Gastrocnemius medialis (tissue), 4 donors: ENCODE data around the gene ADSS1. TPM values are rescaled to one million over a fixed set of nuclear protein-coding genes. Genes with fewer than 3 reads are reported as not detected.
A peak's percentile ranks its signal among the peaks of the same experiment; 100 is the strongest.

Source experiments
- ATAC-seq, 2 donors: fragments of 150-250 bp; one replicate each; pipeline ENCODE4 v1.9.1; 2016
- DNase-seq, 2 donors: peaks; one replicate each; pipeline ENCODE4 v3.0.0-alpha.2; 2019
- H3K27ac ChIP-seq, 4 donors: fragments of 200-600 bp; sonication (generic); 1 replicate in 1 of 4; 2 replicates in 3 of 4; pipeline ENCODE4 v1.5.1; 2016 to 2018; ENCODE audit warnings: mild to moderate bottlenecking in 2 of 4, moderate library complexity in 1 of 4
- H3K27me3 ChIP-seq, 3 donors: fragments of 200-600 bp; sonication (generic) in 2 of 3; 1 replicate in 1 of 3; 2 replicates in 2 of 3; pipeline versions ENCODE4 v1.5.1 to v1.6.0; 2016 to 2019; ENCODE audit warnings: mild to moderate bottlenecking in 1 of 3, moderate library complexity in 1 of 3
- H3K36me3 ChIP-seq, 2 donors: fragments of 200-600 bp; sonication (generic) in 1 of 2; one replicate each; pipeline ENCODE4 v1.5.1; 2017 to 2018
- H3K4me1 ChIP-seq, 2 donors: fragments of 200-600 bp; sonication (generic) in 1 of 2; one replicate each; pipeline ENCODE4 v1.5.1; 2016 to 2017; ENCODE audit warnings: mild to moderate bottlenecking in 2 of 2
- H3K4me3 ChIP-seq, 4 donors: fragments of 200-600 bp; sonication (generic) in 3 of 4; 1 replicate in 1 of 4; 2 replicates in 3 of 4; pipeline ENCODE4 v1.5.1; 2016 to 2019; ENCODE audit warnings: mild to moderate bottlenecking in 2 of 4
- H3K9me3 ChIP-seq, 3 donors: fragments of 200-600 bp; sonication (generic) in 2 of 3; 1 replicate in 1 of 3; 2 replicates in 2 of 3; pipeline ENCODE4 v1.5.1; 2016 to 2019
- POLR2A ChIP-seq, 2 donors: fragments of 450-650 bp; IDR thresholded peaks; one replicate each; pipeline ENCODE4 v1.6.1; 2017; ENCODE audit warnings: antibody characterized with exemption in 2 of 2, mild to moderate bottlenecking in 2 of 2, moderate library complexity in 2 of 2
- in situ Hi-C, 4 donors: fragments of 200-750 bp; cut with MboI; loops; one replicate each; pipeline versions ENCODE4 v1.15.0 to v1.8.0; 2017; ENCODE audit warnings: low sequenced_read_pairs in 4 of 4
- intact Hi-C: fragments of 100-400 bp; cut with DNase I; formaldehyde crosslinking; loops from one replicate; pipeline ENCODE4 v1.15.1; 2023; ENCODE audit warnings: low total_unique reads
- total RNA-seq, 4 donors: library from RNA; depleted of rRNA; stranded (reverse); fragments of >200 nt; gene quantifications; one replicate each; pipeline versions ENCODE4 v1.1.0 to v1.2.3, GENCODE V29; 2016
- TF ChIP-seq, protein P1 (sequence below), 5 experiments: fragments of 450-650 bp in 3 of 5; fragments of 200-600 bp in 2 of 5; sonication (generic) in 2 of 5; IDR thresholded peaks in 4 of 5; conservative IDR thresholded peaks in 1 of 5; 1 replicate in 4 of 5; 2 replicates in 1 of 5; pipeline ENCODE4 v1.5.1; 2016 to 2019; ENCODE audit warnings: antibody characterized with exemption in 5 of 5, mild to moderate bottlenecking in 3 of 5, moderate library complexity in 3 of 5

ADSS1 gene
- total RNA-seq, 4 donors from 2014 or later: 165 to 577 (median 232) TPM

DNA sequence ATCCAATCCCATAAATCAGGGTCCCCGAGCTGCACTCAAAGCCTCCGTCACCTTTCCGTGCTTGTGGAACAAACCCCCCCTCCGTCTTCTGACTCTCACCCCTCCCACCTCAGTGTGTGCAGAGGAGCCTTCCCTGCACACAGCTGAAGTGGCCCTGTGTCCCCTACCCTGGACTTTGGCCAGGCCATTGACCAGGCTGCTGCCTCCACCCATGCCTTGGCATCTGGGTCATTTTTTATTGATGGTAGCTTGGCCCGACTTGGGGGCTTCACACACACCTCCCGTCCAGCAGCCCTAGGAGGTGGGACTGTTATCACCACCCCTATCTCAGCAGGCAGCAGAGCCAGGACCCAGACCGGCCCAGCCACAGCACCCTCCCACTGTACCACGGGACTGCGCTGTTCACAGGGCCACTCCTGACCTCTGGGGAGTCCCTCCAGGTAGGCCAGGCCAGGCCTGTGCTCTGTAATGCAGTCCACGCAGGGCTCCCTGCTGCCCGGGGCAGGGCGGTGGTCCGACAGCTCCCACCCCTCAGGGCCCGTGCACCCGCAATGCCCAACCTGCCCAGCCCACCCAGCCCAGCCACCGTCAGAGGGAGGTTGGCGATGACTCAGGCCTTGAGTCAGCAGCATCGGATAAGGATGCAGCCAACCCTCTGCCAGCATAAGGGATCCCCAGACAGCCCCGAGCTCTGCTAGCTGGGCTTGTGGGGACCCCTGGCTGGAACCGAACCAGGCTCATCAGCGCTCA, 43.8 kb upstream of the ADSS1 start:
- peak overlapping the region; percentile 70 to 80 (median 76) for H3K27ac ChIP-seq
- in situ Hi-C loops: no loop called here
- no peak for DNase-seq
- intact Hi-C loops: no loop called here
- H3K27me3 ChIP-seq: no peaks in the 10 kb centered on the region
- TF ChIP-seq, protein P1, sequence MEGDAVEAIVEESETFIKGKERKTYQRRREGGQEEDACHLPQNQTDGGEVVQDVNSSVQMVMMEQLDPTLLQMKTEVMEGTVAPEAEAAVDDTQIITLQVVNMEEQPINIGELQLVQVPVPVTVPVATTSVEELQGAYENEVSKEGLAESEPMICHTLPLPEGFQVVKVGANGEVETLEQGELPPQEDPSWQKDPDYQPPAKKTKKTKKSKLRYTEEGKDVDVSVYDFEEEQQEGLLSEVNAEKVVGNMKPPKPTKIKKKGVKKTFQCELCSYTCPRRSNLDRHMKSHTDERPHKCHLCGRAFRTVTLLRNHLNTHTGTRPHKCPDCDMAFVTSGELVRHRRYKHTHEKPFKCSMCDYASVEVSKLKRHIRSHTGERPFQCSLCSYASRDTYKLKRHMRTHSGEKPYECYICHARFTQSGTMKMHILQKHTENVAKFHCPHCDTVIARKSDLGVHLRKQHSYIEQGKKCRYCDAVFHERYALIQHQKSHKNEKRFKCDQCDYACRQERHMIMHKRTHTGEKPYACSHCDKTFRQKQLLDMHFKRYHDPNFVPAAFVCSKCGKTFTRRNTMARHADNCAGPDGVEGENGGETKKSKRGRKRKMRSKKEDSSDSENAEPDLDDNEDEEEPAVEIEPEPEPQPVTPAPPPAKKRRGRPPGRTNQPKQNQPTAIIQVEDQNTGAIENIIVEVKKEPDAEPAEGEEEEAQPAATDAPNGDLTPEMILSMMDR (IDR thresholded peaks at IDR 0.05 in 4 of 5, conservative IDR thresholded peaks at IDR 0.05 in 1 of 5): no peak
- TF ChIP-seq POLR2A (IDR thresholded peaks at IDR 0.05): no peak
- H3K36me3 ChIP-seq: no peaks in the 10 kb centered on the region
- no peak for ATAC-seq
- peaks cover 31 to 40% of the 10 kb centered on the region in 2 donors for H3K4me1 ChIP-seq
- no peak overlapping the region for H3K4me3 ChIP-seq
- H3K9me3 ChIP-seq: no peaks in the 10 kb centered on the region

DNA sequence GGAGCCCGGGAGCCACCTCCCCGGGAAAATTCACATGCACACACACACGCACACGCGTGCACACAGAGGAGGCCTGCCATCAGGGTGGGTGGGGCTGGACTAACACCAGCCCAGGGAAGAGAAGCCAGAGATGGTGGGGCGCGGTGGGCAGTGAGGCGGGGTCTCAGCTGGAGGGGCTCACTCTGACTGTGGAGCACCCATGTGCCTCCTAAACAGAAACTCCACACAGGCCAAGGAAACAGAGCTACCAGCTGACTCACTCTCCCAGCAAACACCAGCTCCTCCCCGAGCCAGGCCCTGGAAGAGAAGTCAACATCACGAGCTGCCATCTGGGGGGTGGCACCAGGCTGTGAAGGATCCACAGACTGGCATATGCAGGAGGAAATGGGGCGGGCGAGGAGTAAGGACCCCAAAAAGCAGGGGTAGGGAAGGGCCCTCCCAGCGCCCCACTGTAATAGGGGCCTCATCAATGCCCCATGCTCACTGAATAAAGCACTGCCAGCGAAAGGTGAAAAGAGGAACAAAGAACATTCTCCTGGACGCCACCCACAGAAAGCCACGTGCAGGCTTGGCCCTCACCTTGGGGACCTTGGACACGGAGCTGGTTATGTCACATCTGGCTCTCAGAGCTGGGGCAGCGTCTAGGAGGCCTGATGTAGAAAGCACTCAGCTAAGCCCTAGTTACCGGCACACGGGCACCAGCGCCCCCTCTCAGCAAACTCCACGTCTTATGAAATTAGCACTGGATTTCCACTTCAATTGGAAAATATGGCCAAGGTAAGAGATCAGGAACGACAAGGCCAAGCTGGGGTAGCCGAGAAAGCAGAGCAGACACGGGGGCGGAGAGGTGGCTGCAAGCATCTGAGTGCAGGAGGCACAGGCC, 43.0 kb upstream of the ADSS1 start:
- peaks cover 31 to 40% of the 10 kb centered on the region in 2 donors for H3K4me1 ChIP-seq
- intact Hi-C loops: no loop called here
- H3K36me3 ChIP-seq: no peaks in the 10 kb centered on the region
- in situ Hi-C loops: no loop called here
- H3K27ac ChIP-seq: peak overlapping the region; percentile 70 to 80 (median 76)
- no peak for TF ChIP-seq POLR2A (IDR thresholded peaks at IDR 0.05)
- TF ChIP-seq, protein P1 (IDR thresholded peaks at IDR 0.05 in 4 of 5, conservative IDR thresholded peaks at IDR 0.05 in 1 of 5): no peak
- peak; percentile 57 to 73 for ATAC-seq
- H3K9me3 ChIP-seq: no peaks in the 10 kb centered on the region
- peak; percentile 63 to 65 for DNase-seq
- H3K4me3 ChIP-seq: peak overlapping the region in 1 of 4 donors; percentile 37
- no peaks in the 10 kb centered on the region for H3K27me3 ChIP-seq

DNA sequence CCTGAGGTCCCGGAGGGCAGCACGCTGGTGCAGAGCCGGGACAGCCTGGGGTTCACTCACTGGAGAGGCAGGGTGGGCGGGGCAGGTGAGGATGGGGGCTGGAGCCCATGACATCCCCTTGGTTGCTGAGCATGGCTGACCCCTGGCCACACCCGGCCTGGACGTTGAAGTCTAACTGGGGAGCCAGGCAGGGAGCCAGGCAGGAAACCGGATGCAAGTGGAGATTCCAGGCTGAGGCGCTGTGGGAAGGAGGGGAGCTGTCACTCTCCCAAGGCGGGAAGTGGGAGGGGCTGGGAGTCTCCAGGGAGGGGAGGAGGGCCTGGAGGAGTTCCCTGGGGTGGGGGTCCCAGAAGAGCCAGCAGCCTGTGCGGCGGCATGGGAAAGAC, 42.3 kb upstream of the ADSS1 start:
- in situ Hi-C loops: no loop called here
- DNase-seq: peak; percentile 35 to 69
- intact Hi-C loops: no loop called here

DNA sequence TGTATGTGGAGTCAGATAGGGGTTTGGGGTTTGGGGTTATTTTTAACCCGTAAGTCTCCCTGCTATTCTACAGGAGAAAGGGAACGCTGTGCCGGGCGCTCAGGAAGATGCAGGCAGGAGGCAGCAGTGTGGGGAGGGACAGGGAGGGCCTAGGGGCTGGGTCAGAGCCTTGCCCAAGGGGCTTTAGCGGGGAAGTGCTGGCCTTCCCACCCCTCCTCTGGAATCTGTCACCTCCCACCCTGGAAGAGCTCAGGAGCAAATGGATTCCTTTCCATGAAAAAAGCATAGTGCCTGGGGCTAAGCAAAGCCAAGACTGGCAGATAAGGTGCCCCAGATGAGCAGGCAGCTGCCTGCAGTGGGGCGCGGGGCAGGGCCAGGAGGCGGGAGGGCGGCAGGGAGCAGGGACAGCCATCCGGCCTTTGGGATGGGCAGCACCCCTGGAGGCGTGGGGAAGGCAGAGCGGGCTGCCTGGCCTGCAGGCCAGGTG, 41.9 kb upstream of the ADSS1 start:
- H3K27me3 ChIP-seq: no peaks in the 10 kb centered on the region
- H3K4me3 ChIP-seq: peak overlapping the region in 1 of 4 donors; percentile 37
- no peaks in the 10 kb centered on the region for H3K9me3 ChIP-seq
- in situ Hi-C loops: no loop called here
- peak overlapping the region; percentile 70 to 80 (median 76) for H3K27ac ChIP-seq
- peaks cover 29 to 39% of the 10 kb centered on the region in 2 donors for H3K4me1 ChIP-seq
- H3K36me3 ChIP-seq: no peaks in the 10 kb centered on the region
- intact Hi-C loops: no loop called here
- DNase-seq: no peak
- no peak for ATAC-seq
- TF ChIP-seq POLR2A (IDR thresholded peaks at IDR 0.05): no peak
- TF ChIP-seq, protein P1 (IDR thresholded peaks at IDR 0.05 in 4 of 5, conservative IDR thresholded peaks at IDR 0.05 in 1 of 5): no peak

More for the DNA sequence above, 42.3 kb upstream of the ADSS1 start:
- Histone ChIP-seq H3K4me3 (peak overlapping the region in 1 of 4 donors; percentile 37), H3K27me3 (no peaks in the 10 kb centered on the region), H3K27ac (peak overlapping the region; percentile 70 to 80 (median 76)), H3K4me1 (peaks cover 31 to 40% of the 10 kb centered on the region in 2 donors), H3K9me3 (no peaks in the 10 kb centered on the region), H3K36me3 (no peaks in the 10 kb centered on the region)
- ATAC-seq: peak in 1 of 2 donors; percentile 35
- TF ChIP-seq, protein P1 (IDR thresholded peaks at IDR 0.05 in 4 of 5, conservative IDR thresholded peaks at IDR 0.05 in 1 of 5): no peak
- TF ChIP-seq POLR2A (IDR thresholded peaks at IDR 0.05): no peak
